ENCODE measurements around the gene ALDOC.

DNA sequence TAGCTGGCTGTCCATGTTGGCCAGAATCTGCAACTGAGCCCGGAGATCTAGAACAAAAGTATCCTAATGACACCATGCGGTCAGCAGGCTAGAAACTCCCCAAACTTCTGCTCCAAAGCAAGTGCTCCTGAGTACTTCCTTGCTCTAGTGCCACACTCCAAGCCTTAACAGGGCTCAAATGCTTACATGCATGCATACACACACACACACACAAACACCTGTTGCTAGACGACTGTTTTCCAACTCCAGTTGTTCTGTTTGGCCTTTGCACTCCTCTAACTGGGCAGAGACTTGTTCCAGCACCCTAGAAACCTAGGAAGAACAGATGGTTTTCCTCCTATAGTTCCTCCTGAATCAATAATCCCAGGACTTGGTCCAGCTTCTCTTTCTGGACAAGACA, 7.7 kb upstream of the ALDOC start:
- no peak for TF ChIP-seq EZH2 (IDR thresholded peaks at IDR 0.05; ENCODE audit: insufficient read depth, low read length)
- TF ChIP-seq, protein P1, sequence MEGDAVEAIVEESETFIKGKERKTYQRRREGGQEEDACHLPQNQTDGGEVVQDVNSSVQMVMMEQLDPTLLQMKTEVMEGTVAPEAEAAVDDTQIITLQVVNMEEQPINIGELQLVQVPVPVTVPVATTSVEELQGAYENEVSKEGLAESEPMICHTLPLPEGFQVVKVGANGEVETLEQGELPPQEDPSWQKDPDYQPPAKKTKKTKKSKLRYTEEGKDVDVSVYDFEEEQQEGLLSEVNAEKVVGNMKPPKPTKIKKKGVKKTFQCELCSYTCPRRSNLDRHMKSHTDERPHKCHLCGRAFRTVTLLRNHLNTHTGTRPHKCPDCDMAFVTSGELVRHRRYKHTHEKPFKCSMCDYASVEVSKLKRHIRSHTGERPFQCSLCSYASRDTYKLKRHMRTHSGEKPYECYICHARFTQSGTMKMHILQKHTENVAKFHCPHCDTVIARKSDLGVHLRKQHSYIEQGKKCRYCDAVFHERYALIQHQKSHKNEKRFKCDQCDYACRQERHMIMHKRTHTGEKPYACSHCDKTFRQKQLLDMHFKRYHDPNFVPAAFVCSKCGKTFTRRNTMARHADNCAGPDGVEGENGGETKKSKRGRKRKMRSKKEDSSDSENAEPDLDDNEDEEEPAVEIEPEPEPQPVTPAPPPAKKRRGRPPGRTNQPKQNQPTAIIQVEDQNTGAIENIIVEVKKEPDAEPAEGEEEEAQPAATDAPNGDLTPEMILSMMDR (IDR thresholded peaks at IDR 0.05; ENCODE audit: insufficient read depth, low read depth, low read length) = no peak

All from astrocyte (in vitro differentiated cells and primary cell).